Lung (tissue), 12 donors: ENCODE data around the gene IDI1. TPM values are rescaled to one million over a fixed set of nuclear protein-coding genes. Genes with fewer than 3 reads are reported as not detected.

Experiments
- ATAC-seq: fragments of 200-7000 bp; cut with Tn5 transposase; one replicate; pipeline ENCODE4 v1.9.1; 2020; ENCODE audit warnings: moderate number of reproducible peaks; ENCODE audit not compliant: insufficient read depth, low FRiP score
- DNase-seq, 3 donors: peaks; one replicate each; pipeline ENCODE4 v3.0.0-alpha.2; 2013 to 2017
- H3K27ac ChIP-seq, 2 donors: one replicate each; pipeline ENCODE4 v1.5.1; 2013; ENCODE audit warnings: mild to moderate bottlenecking in 2 of 2, moderate library complexity in 2 of 2, control low read depth in 1 of 2, inconsistent platforms in 1 of 2, low read depth in 1 of 2, low read length in 1 of 2
- H3K27me3 ChIP-seq, 3 donors: one replicate each; pipeline ENCODE4 v1.5.1; 2013; ENCODE audit warnings: low read length in 2 of 3; ENCODE audit not compliant: control insufficient read depth in 3 of 3, insufficient read depth in 3 of 3
- H3K36me3 ChIP-seq, 4 donors: one replicate each; pipeline ENCODE4 v1.5.1; 2013; ENCODE audit warnings: low read length in 4 of 4, mild to moderate bottlenecking in 1 of 4, moderate library complexity in 1 of 4; ENCODE audit not compliant: control insufficient read depth in 4 of 4, insufficient read depth in 4 of 4
- H3K4me1 ChIP-seq, 5 donors: one replicate each; pipeline ENCODE4 v1.5.1; 2013; ENCODE audit warnings: low read length in 5 of 5, mild to moderate bottlenecking in 2 of 5, moderate library complexity in 1 of 5; ENCODE audit not compliant: control insufficient read depth in 5 of 5, insufficient read depth in 5 of 5
- H3K4me3 ChIP-seq: one replicate; pipeline ENCODE4 v1.5.1; 2013; ENCODE audit warnings: mild to moderate bottlenecking, control low read depth, moderate library complexity
- H3K9ac ChIP-seq, 2 donors: one replicate each; pipeline ENCODE4 v1.5.1; 2013; ENCODE audit warnings: low read length in 2 of 2, control low read depth in 1 of 2; ENCODE audit not compliant: insufficient read depth in 1 of 2
- H3K9me3 ChIP-seq, 4 donors: one replicate each; pipeline ENCODE4 v1.5.1; 2013; ENCODE audit warnings: low read length in 3 of 4, mild to moderate bottlenecking in 1 of 4, moderate library complexity in 1 of 4; ENCODE audit not compliant: control insufficient read depth in 4 of 4, insufficient read depth in 3 of 4
- CTCF ChIP-seq: IDR thresholded peaks from 2 replicates; pipeline ENCODE4 v1.5.1; 2012; ENCODE audit warnings: mild to moderate bottlenecking; ENCODE audit errors: control extremely low read depth, extremely low read depth
- WGBS, 2 donors: extraction: QIAGEN DNeasy Blood & Tissue Kit; methylation state at CpG; one replicate each; pipeline ENCODE4 v1.1.7; 2013; 5-methylcytosine and 5-hydroxymethylcytosine counted together
- polyA plus RNA-seq, 2 donors: library from polyadenylated mRNA; stranded (reverse); fragments of 200-250 nt; gene quantifications; one replicate each; pipeline ENCODE4 v1.2.1, GENCODE V29; 2013
- total RNA-seq, 2 donors: library from RNA; depleted of rRNA in 1 of 2; stranded (reverse); fragments of >200 nt in 1 of 2; gene quantifications; one replicate each; pipeline ENCODE4 v1.2.1, GENCODE V29; 2014 to 2021
- donor health status: control.
- donor health status: control.
- donor health status: Bipolar disorder and iron deficiency.
- donor health status: healthy.
- donor health status: DM: yes; HTN: yes; CAD: no.

IDI1 gene
- total and polyA plus RNA-seq, 4 donors: 44.4 to 173 (median 91.4) TPM

- Histone ChIP-seq H3K4me3 (no peak overlapping the region), H3K9ac (no peak overlapping the region), H3K9me3 (no peaks in the 10 kb centered on the region), H3K4me1 (no peaks in the 10 kb centered on the region), H3K36me3 (peaks cover 32 to 52% (median 44%) of the 10 kb centered on the region in 4 donors), H3K27ac (no peak overlapping the region), H3K27me3 (no peaks in the 10 kb centered on the region)
- TF ChIP-seq CTCF: no peak
- no peak for ATAC-seq
- no peak for DNase-seq
- 97 to 98% methylated on average over 12 of the region's 12 CpGs for WGBS, 2 donors
Observed at GRCh38 chr10:996031-996430, 52.9 kb downstream of the IDI1 start.

GRCh38 chr10:995559-995926 lies 53.4 kb downstream of the IDI1 start:
- H3K36me3 ChIP-seq: peaks cover 30 to 50% (median 41%) of the 10 kb centered on the region in 4 donors
- H3K9ac ChIP-seq: no peak overlapping the region
- ATAC-seq (no peak), DNase-seq (no peak)
- H3K4me1 ChIP-seq: no peaks in the 10 kb centered on the region
- no peak overlapping the region for H3K4me3 ChIP-seq
- no peak overlapping the region for H3K27ac ChIP-seq
- no peaks in the 10 kb centered on the region for H3K9me3 ChIP-seq
- TF ChIP-seq CTCF: no peak
- WGBS, 2 donors: 95% methylated on average over 7 of the region's 7 CpGs
- H3K27me3 ChIP-seq: no peaks in the 10 kb centered on the region

GRCh38 chr10:994836-995558 lies 53.9 kb downstream of the IDI1 start:
- peaks cover 28 to 46% (median 39%) of the 10 kb centered on the region in 4 donors for H3K36me3 ChIP-seq
- no peak for TF ChIP-seq CTCF
- DNase-seq: no peak
- H3K4me1 ChIP-seq: no peaks in the 10 kb centered on the region
- H3K27ac ChIP-seq: no peak overlapping the region
- no peaks in the 10 kb centered on the region for H3K9me3 ChIP-seq
- H3K4me3 ChIP-seq: no peak overlapping the region
- WGBS, 2 donors: 94 to 95% methylated on average over 6 of the region's 6 CpGs
- ATAC-seq: no peak
- H3K27me3 ChIP-seq: no peaks in the 10 kb centered on the region
- H3K9ac ChIP-seq: no peak overlapping the region

GRCh38 chr10:992871-993270 lies 56.0 kb downstream of the IDI1 start:
- H3K36me3 ChIP-seq: peaks cover 18 to 32% (median 26%) of the 10 kb centered on the region in 4 donors
- no peak for TF ChIP-seq CTCF
- no peaks in the 10 kb centered on the region for H3K9me3 ChIP-seq
- H3K27me3 ChIP-seq: no peaks in the 10 kb centered on the region
- no peak for DNase-seq
- H3K4me1 ChIP-seq: peaks cover 5 to 8% (median 6%) of the 10 kb centered on the region in 5 donors
- no peak overlapping the region for H3K27ac ChIP-seq
- no peak overlapping the region for H3K9ac ChIP-seq
- H3K4me3 ChIP-seq: no peak overlapping the region
- ATAC-seq: no peak
